HepG2 (cell line): ENCODE measurements around the gene SIRT6.

Source experiments
- KDM3A ChIP-seq: IDR thresholded peaks from 2 replicates; pipeline ENCODE4 v1.6.1; 2018; ENCODE audit warnings: low read depth, missing compliant biosample characterization
- POLR2AphosphoS5 ChIP-seq: IDR thresholded peaks from 2 replicates; pipeline ENCODE4 v1.6.1; 2012; ENCODE audit warnings: low read depth, low read length
- TRIM24 ChIP-seq: sonication (generic); formaldehyde crosslinking; IDR thresholded peaks from 2 replicates; pipeline ENCODE4 v1.8.0; 2022; ENCODE audit warnings: mild to moderate bottlenecking, missing genetic modification reagents

DNA sequence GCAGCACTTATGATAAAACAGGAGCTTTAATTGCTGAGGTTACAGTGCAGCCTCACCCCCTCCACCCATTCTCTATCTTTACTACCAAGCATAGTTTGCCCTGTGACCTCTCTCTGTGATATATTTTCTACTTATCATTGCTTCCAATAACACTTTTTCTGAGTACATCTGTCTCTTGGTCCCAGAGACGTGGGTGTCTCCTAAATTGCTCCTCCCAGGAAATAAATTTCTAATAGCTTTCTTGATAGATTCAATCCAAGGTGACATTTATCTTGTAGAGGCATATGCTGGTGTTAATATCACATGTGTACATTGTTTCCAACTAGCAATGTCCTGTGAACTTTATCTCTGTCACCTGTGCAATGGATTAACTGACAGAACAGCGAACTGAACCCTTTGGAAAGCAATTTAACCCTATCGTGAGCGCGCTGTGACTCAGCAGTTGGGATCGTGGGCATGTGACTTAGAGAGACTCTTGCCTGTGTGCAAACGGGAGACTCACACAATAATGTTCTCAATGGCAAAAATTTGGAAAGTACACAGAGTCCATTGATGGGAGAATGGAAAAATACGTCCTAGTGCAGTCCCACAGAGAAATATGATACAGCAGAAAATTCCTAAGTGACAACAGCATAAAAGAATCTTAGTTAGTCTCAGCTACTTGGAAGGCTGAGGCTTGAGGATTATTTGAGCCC lies 51.5 kb downstream of the SIRT6 start:
- TF ChIP-seq POLR2AphosphoS5, result no peak
- no peak for TF ChIP-seq KDM3A
- TF ChIP-seq TRIM24 (CRISPR knock-in tag), result no peak
